ENCODE results near the gene GAN.
A peak's percentile ranks its signal among the peaks of the same experiment; 100 is the strongest.

Gene GAN

GRCh38 chr16:81314603-81315270 lies at the start of gene GAN:
Gene GAN (plus strand): TSS chr16:81314962. CDS start chr16:81315114, 152 bp downstream.
- H3K79me2 ChIP-seq (ENCODE audit: control insufficient read depth, insufficient read depth, low read length, unreplicated experiment): peaks cover 49% of the 10 kb centered on the region
- H3K36me3 ChIP-seq (ENCODE audit: insufficient read depth, low read length): no peaks in the 10 kb centered on the region
- peaks cover 20% of the 10 kb centered on the region for H3K4me1 ChIP-seq (ENCODE audit: control insufficient read depth, insufficient read depth, low read length, unreplicated experiment)
- H2AFZ ChIP-seq (ENCODE audit: low read length, unreplicated experiment): peak within 1 kb of the TSS; percentile 91
- H3K27me3 ChIP-seq (ENCODE audit: insufficient read depth, low read length): no peaks in the 10 kb centered on the region
- peak within 1 kb of the TSS; percentile 93 for H3K4me3 ChIP-seq (ENCODE audit: low read depth, low read length)
- H3K27ac ChIP-seq (ENCODE audit: low read depth, low read length): no peak within 1 kb of the TSS

GRCh38 chr16:81265052-81265451 lies 49.7 kb upstream of the GAN start:
- no peak overlapping the region for H3K27ac ChIP-seq (ENCODE audit: low read depth, low read length)
- H3K4me3 ChIP-seq (ENCODE audit: low read depth, low read length): no peak overlapping the region
- H3K79me2 ChIP-seq (ENCODE audit: control insufficient read depth, insufficient read depth, low read length, unreplicated experiment): no peaks in the 10 kb centered on the region
- no peak overlapping the region for H2AFZ ChIP-seq (ENCODE audit: low read length, unreplicated experiment)
- H3K27me3 ChIP-seq (ENCODE audit: insufficient read depth, low read length): no peaks in the 10 kb centered on the region
- no peaks in the 10 kb centered on the region for H3K36me3 ChIP-seq (ENCODE audit: insufficient read depth, low read length)
- peaks cover 11% of the 10 kb centered on the region for H3K4me1 ChIP-seq (ENCODE audit: control insufficient read depth, insufficient read depth, low read length, unreplicated experiment)

- Histone ChIP-seq H3K4me3 (ENCODE audit: low read depth, low read length) (no peak overlapping the region), H3K36me3 (ENCODE audit: insufficient read depth, low read length) (no peaks in the 10 kb centered on the region), H2AFZ (ENCODE audit: low read length, unreplicated experiment) (no peak overlapping the region), H3K4me1 (ENCODE audit: control insufficient read depth, insufficient read depth, low read length, unreplicated experiment) (peaks cover 11% of the 10 kb centered on the region), H3K79me2 (ENCODE audit: control insufficient read depth, insufficient read depth, low read length, unreplicated experiment) (no peaks in the 10 kb centered on the region), H3K27me3 (ENCODE audit: insufficient read depth, low read length) (no peaks in the 10 kb centered on the region), H3K27ac (ENCODE audit: low read depth, low read length) (no peak overlapping the region)
These were observed 48.9 kb upstream of the GAN start for GRCh38 chr16:81265658-81266451.

GRCh38 chr16:81266680-81267095 lies 48.1 kb upstream of the GAN start:
- Histone ChIP-seq H2AFZ (ENCODE audit: low read length, unreplicated experiment) (no peak overlapping the region), H3K4me3 (ENCODE audit: low read depth, low read length) (no peak overlapping the region), H3K79me2 (ENCODE audit: control insufficient read depth, insufficient read depth, low read length, unreplicated experiment) (no peaks in the 10 kb centered on the region), H3K27ac (ENCODE audit: low read depth, low read length) (no peak overlapping the region), H3K27me3 (ENCODE audit: insufficient read depth, low read length) (no peaks in the 10 kb centered on the region), H3K36me3 (ENCODE audit: insufficient read depth, low read length) (no peaks in the 10 kb centered on the region), H3K4me1 (ENCODE audit: control insufficient read depth, insufficient read depth, low read length, unreplicated experiment) (peaks cover 11% of the 10 kb centered on the region)

- Histone ChIP-seq H3K79me2 (ENCODE audit: control insufficient read depth, insufficient read depth, low read length, unreplicated experiment) (no peaks in the 10 kb centered on the region), H3K4me1 (ENCODE audit: control insufficient read depth, insufficient read depth, low read length, unreplicated experiment) (peaks cover 11% of the 10 kb centered on the region)
These were observed 46.3 kb upstream of the GAN start for GRCh38 chr16:81268509-81268908.

GRCh38 chr16:81273223-81273950 lies 41.4 kb upstream of the GAN start:
- Histone ChIP-seq H3K79me2 (ENCODE audit: control insufficient read depth, insufficient read depth, low read length, unreplicated experiment) (no peaks in the 10 kb centered on the region), H3K27ac (ENCODE audit: low read depth, low read length) (no peak overlapping the region), H2AFZ (ENCODE audit: low read length, unreplicated experiment) (no peak overlapping the region), H3K27me3 (ENCODE audit: insufficient read depth, low read length) (no peaks in the 10 kb centered on the region), H3K4me3 (ENCODE audit: low read depth, low read length) (no peak overlapping the region), H3K4me1 (ENCODE audit: control insufficient read depth, insufficient read depth, low read length, unreplicated experiment) (no peaks in the 10 kb centered on the region), H3K36me3 (ENCODE audit: insufficient read depth, low read length) (no peaks in the 10 kb centered on the region)

More at GRCh38 chr16:81268509-81268908, 46.3 kb upstream of the GAN start:
- no peak overlapping the region for H2AFZ ChIP-seq (ENCODE audit: low read length, unreplicated experiment)
- H3K27ac ChIP-seq (ENCODE audit: low read depth, low read length): no peak overlapping the region
- H3K4me3 ChIP-seq (ENCODE audit: low read depth, low read length): no peak overlapping the region
- H3K27me3 ChIP-seq (ENCODE audit: insufficient read depth, low read length): no peaks in the 10 kb centered on the region
- H3K36me3 ChIP-seq (ENCODE audit: insufficient read depth, low read length): no peaks in the 10 kb centered on the region

GRCh38 chr16:81275064-81275532 lies 39.7 kb upstream of the GAN start:
- Histone ChIP-seq H3K79me2 (ENCODE audit: control insufficient read depth, insufficient read depth, low read length, unreplicated experiment) (no peaks in the 10 kb centered on the region), H3K27me3 (ENCODE audit: insufficient read depth, low read length) (no peaks in the 10 kb centered on the region), H3K36me3 (ENCODE audit: insufficient read depth, low read length) (no peaks in the 10 kb centered on the region), H3K4me3 (ENCODE audit: low read depth, low read length) (no peak overlapping the region), H3K4me1 (ENCODE audit: control insufficient read depth, insufficient read depth, low read length, unreplicated experiment) (peaks cover 4% of the 10 kb centered on the region), H2AFZ (ENCODE audit: low read length, unreplicated experiment) (no peak overlapping the region), H3K27ac (ENCODE audit: low read depth, low read length) (no peak overlapping the region)

GRCh38 chr16:81275795-81276194 lies 39.0 kb upstream of the GAN start:
- Histone ChIP-seq H3K27ac (ENCODE audit: low read depth, low read length) (no peak overlapping the region), H3K79me2 (ENCODE audit: control insufficient read depth, insufficient read depth, low read length, unreplicated experiment) (no peaks in the 10 kb centered on the region), H3K4me3 (ENCODE audit: low read depth, low read length) (no peak overlapping the region), H3K36me3 (ENCODE audit: insufficient read depth, low read length) (no peaks in the 10 kb centered on the region), H3K4me1 (ENCODE audit: control insufficient read depth, insufficient read depth, low read length, unreplicated experiment) (peaks cover 9% of the 10 kb centered on the region), H2AFZ (ENCODE audit: low read length, unreplicated experiment) (no peak overlapping the region), H3K27me3 (ENCODE audit: insufficient read depth, low read length) (no peaks in the 10 kb centered on the region)

- H2AFZ ChIP-seq (ENCODE audit: low read length, unreplicated experiment): no peak overlapping the region
- H3K4me1 ChIP-seq (ENCODE audit: control insufficient read depth, insufficient read depth, low read length, unreplicated experiment): peaks cover 12% of the 10 kb centered on the region
- H3K4me3 ChIP-seq (ENCODE audit: low read depth, low read length): no peak overlapping the region
- no peak overlapping the region for H3K27ac ChIP-seq (ENCODE audit: low read depth, low read length)
- H3K27me3 ChIP-seq (ENCODE audit: insufficient read depth, low read length): no peaks in the 10 kb centered on the region
- no peaks in the 10 kb centered on the region for H3K79me2 ChIP-seq (ENCODE audit: control insufficient read depth, insufficient read depth, low read length, unreplicated experiment)
- no peaks in the 10 kb centered on the region for H3K36me3 ChIP-seq (ENCODE audit: insufficient read depth, low read length)
These were observed 38.4 kb upstream of the GAN start for GRCh38 chr16:81276323-81276722.

- H3K27me3 ChIP-seq (ENCODE audit: insufficient read depth, low read length): no peaks in the 10 kb centered on the region
- H3K36me3 ChIP-seq (ENCODE audit: insufficient read depth, low read length): no peaks in the 10 kb centered on the region
- H3K4me3 ChIP-seq (ENCODE audit: low read depth, low read length): no peak overlapping the region
- peaks cover 12% of the 10 kb centered on the region for H3K4me1 ChIP-seq (ENCODE audit: control insufficient read depth, insufficient read depth, low read length, unreplicated experiment)
- H3K79me2 ChIP-seq (ENCODE audit: control insufficient read depth, insufficient read depth, low read length, unreplicated experiment): no peaks in the 10 kb centered on the region
- H3K27ac ChIP-seq (ENCODE audit: low read depth, low read length): no peak overlapping the region
- no peak overlapping the region for H2AFZ ChIP-seq (ENCODE audit: low read length, unreplicated experiment)
These were observed 37.2 kb upstream of the GAN start for GRCh38 chr16:81277541-81278080.

Measured in ACC112 (cell line).